DMS79 (cell line): Measurements from ENCODE around the gene ECI1.
"Not testable (repeated sequence)": the region's sequence is repeated elsewhere in the genome, so short reads cannot be mapped to it uniquely, and the experiment has no call there.

Experiments
- DNase-seq: peaks from one replicate; lab custom pipeline; 2025; lab: John Stamatoyannopoulos, UW

The ECI1 gene

GRCh38 chr16:2253293-2253692 lies 1.9 kb upstream of the ECI1 start:
- no peak for DNase-seq

GRCh38 chr16:2252806-2253148 lies 1.4 kb upstream of the ECI1 start:
- DNase-seq: no peak

- no peak for DNase-seq
Measured at GRCh38 chr16:2250652-2251295, 613 bp downstream of the ECI1 start.

- no peak for DNase-seq
Measured at GRCh38 chr16:2246301-2246885, 5.0 kb downstream of the ECI1 start.

GRCh38 chr16:2244926-2245795 lies 6.2 kb downstream of the ECI1 start:
- DNase-seq: no peak

- no peak for DNase-seq
Measured at GRCh38 chr16:2244301-2244700, 7.1 kb downstream of the ECI1 start.

- no peak for DNase-seq
Measured at GRCh38 chr16:2243781-2244180, 7.6 kb downstream of the ECI1 start.

- no peak for DNase-seq
Measured at GRCh38 chr16:2243031-2243528, 8.3 kb downstream of the ECI1 start.

GRCh38 chr16:2242598-2242997 lies 8.8 kb downstream of the ECI1 start:
- DNase-seq: no peak

GRCh38 chr16:2240331-2240730 lies 11.1 kb downstream of the ECI1 start:
- DNase-seq: not testable (repeated sequence)

GRCh38 chr16:2238838-2239675 lies 12.3 kb downstream of the ECI1 start:
- DNase-seq: no peak

GRCh38 chr16:2238150-2238837 lies 13.1 kb downstream of the ECI1 start:
- no peak for DNase-seq

- no peak for DNase-seq
Measured at GRCh38 chr16:2237493-2238149, 13.8 kb downstream of the ECI1 start.

GRCh38 chr16:2237102-2237482 lies 14.3 kb downstream of the ECI1 start:
- DNase-seq: no peak

- DNase-seq: no peak
Measured at GRCh38 chr16:2236337-2237101, 14.9 kb downstream of the ECI1 start, which contains the start of gene DNASE1L2. Gene DNASE1L2, plus strand, starts transcription at chr16:2236444. Its CDS starts 373 bp downstream, at chr16:2236817.

GRCh38 chr16:2235695-2236336 lies 15.6 kb downstream of the ECI1 start:
- no peak for DNase-seq

- DNase-seq: no peak
Measured at GRCh38 chr16:2235234-2235651, 16.1 kb downstream of the ECI1 start.

- no peak for DNase-seq
Measured at GRCh38 chr16:2234813-2235170, 16.6 kb downstream of the ECI1 start.
